SIG-M5 treated with dmso at 0.1 percent for 504 hours (cell line): ENCODE results near the gene INTS3.
"Not testable (repeated sequence)": the region's sequence is repeated elsewhere in the genome, so short reads cannot be mapped to it uniquely, and the experiment has no call there.

Experiments
- DNase-seq: peaks from one replicate; lab custom pipeline; 2025; ENCODE audit not compliant: unreplicated experiment; lab: John Stamatoyannopoulos, UW

The INTS3 gene

GRCh38 chr1:153754266-153754665 is 26.4 kb downstream of the INTS3 start:
- no peak for DNase-seq

- DNase-seq: no peak
These were observed 32.6 kb downstream of the INTS3 start for GRCh38 chr1:153760440-153760839.

GRCh38 chr1:153763365-153764225 is 35.7 kb downstream of the INTS3 start:
- no peak for DNase-seq

- DNase-seq: no peak
These were observed 36.5 kb downstream of the INTS3 start for GRCh38 chr1:153764310-153764709.

GRCh38 chr1:153766663-153767062 is 38.8 kb downstream of the INTS3 start:
- not testable (repeated sequence) for DNase-seq

GRCh38 chr1:153767519-153767918 is 39.7 kb downstream of the INTS3 start:
- DNase-seq: no peak

GRCh38 chr1:153768316-153769181 is 40.7 kb downstream of the INTS3 start:
- peak; percentile 44 for DNase-seq

- DNase-seq: no peak
These were observed 41.4 kb downstream of the INTS3 start for GRCh38 chr1:153769221-153769620.

GRCh38 chr1:153770797-153771196 is 42.9 kb downstream of the INTS3 start:
- DNase-seq: no peak

GRCh38 chr1:153771261-153771660 is 43.4 kb downstream of the INTS3 start:
- DNase-seq: no peak

- DNase-seq: no peak
These were observed 44.2 kb downstream of the INTS3 start for GRCh38 chr1:153771841-153772593.

- DNase-seq: no peak
These were observed 45.5 kb downstream of the INTS3 start for GRCh38 chr1:153773096-153773921.

GRCh38 chr1:153774026-153774595 is 46.3 kb downstream of the INTS3 start:
- no peak for DNase-seq

GRCh38 chr1:153774780-153775457 is 47.1 kb downstream of the INTS3 start, which contains the start of gene SLC27A3:
Gene SLC27A3, plus strand, starts transcription at chr1:153775407. Its CDS starts 91 bp downstream, at chr1:153775498.
- no peak for DNase-seq

GRCh38 chr1:153775458-153776327 is 47.8 kb downstream of the INTS3 start:
- DNase-seq: peak; percentile 65

GRCh38 chr1:153776352-153776751 is 48.5 kb downstream of the INTS3 start:
- no peak for DNase-seq

- no peak for DNase-seq
These were observed 49.1 kb downstream of the INTS3 start for GRCh38 chr1:153776845-153777370.

GRCh38 chr1:153777648-153778047 is 49.8 kb downstream of the INTS3 start:
- DNase-seq: no peak
